Stimulated activated CD8-positive, alpha-beta memory T cell treated with anti-CD3 and anti-CD28 coated beads, Interleukin-15, amount 100 ng/mL, for 48 hours (primary cell): Measurements from ENCODE around the gene PHLDB2.

Experiments
- DNase-seq, 2 donors: peaks; one replicate each; pipeline ENCODE4 v3.0.0-alpha.2; 2020; ENCODE audit warnings: low read depth in 2 of 2

Gene PHLDB2

GRCh38 chr3:112019716-112020115, 160.7 kb downstream of the PHLDB2 start:
- no peak for DNase-seq

GRCh38 chr3:112020674-112021085, 161.6 kb downstream of the PHLDB2 start:
- DNase-seq, result no peak
